K562 (cell line): Measurements from ENCODE around the gene QSOX2.

Source experiments
- HNRNPLL ChIP-seq: fragments of 200-400 bp; formaldehyde crosslinking; IDR thresholded peaks from 2 replicates; pipeline ENCODE4 v1.6.1; 2017; ENCODE audit warnings: low read length, low read depth, mild to moderate bottlenecking; ENCODE audit not compliant: poor library complexity, severe bottlenecking
- IRF2 ChIP-seq: sonication (generic); formaldehyde crosslinking; IDR thresholded peaks from 2 replicates; pipeline ENCODE4 v1.8.1; 2022; ENCODE audit warnings: mild to moderate bottlenecking, missing genetic modification reagents
- MEIS2 ChIP-seq: fragments of 450-650 bp; IDR thresholded peaks from 2 replicates; pipeline ENCODE4 v1.6.1; 2014; ENCODE audit warnings: mild to moderate bottlenecking; ENCODE audit not compliant: partially characterized antibody
- POLR2AphosphoS5 ChIP-seq: IDR thresholded peaks from 2 replicates; pipeline ENCODE4 v1.6.1; 2011; ENCODE audit warnings: mild to moderate bottlenecking, low read depth, low read length, moderate library complexity; ENCODE audit not compliant: control insufficient read depth, insufficient read depth
- ZFP36 ChIP-seq: fragments of 150-350 bp; IDR thresholded peaks from 2 replicates; pipeline ENCODE4 v1.6.1; 2018; ENCODE audit warnings: low read length, low read depth; ENCODE audit not compliant: partially characterized antibody
- ZNF232 ChIP-seq: sonication (generic); formaldehyde crosslinking; IDR thresholded peaks from 2 replicates; pipeline ENCODE4 v1.8.0; 2022; ENCODE audit warnings: mild to moderate bottlenecking, missing genetic modification reagents

DNA sequence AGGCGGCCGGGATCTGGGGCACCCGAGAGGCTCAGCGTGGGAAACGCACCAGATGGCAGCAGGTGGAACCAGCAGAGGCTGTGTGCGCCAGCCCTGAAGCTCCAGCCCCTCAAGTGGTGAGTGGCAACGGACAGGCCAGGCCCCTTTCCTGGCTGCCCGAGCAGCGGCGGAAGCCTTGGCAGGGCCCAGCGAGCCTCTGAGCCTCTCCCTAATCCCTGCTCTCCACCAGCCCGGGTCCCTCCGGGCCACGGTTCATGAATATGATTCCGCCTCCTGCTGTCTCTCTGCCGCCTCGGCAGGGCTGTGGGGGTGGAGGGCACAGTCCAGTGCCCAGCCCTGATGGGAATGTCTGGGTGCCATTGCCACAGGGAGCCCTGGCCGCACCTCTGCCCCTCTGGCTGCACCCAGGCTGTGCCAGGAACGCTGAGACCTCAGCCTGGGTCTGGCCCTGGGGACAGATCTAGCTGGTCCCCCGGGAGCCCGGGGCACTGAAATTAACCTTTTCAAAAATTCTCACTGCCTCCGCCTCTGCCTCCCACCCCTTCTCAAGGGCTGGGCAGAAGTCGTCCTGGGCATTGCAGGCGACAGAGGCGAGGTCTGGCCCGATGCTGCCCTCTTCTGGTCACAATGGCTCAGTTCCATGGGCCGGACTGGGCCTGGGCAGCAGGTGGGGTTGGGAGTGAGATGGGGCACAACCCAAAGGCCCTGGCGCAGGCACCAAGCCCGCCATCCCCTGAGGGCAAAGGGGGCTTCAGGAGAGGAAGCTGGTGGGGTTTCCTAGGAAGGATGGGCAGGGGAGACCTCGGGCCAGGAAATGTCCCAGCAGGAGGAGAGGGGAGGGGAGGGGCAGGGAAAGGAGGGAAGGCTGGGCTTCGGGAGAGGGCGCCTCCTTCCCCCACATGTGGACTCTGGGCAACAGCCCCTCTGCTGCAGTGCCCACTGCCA, 38.0 kb upstream of the QSOX2 start:
- TF ChIP-seq IRF2 (no peak), ZFP36 (no peak), POLR2AphosphoS5 (no peak), ZNF232 (no peak), HNRNPLL (no peak), MEIS2 (no peak)
